Activated CD4-positive, alpha-beta T cell treated with anti-CD3 and anti-CD28 coated beads for 24 hours (primary cell): ENCODE data around the gene DDI2.

ENCODE experiments used
- DNase-seq, 2 donors: peaks; one replicate each; pipeline ENCODE4 v3.0.0-alpha.2; 2020; ENCODE audit warnings: low read depth in 2 of 2

The DDI2 gene

DNA sequence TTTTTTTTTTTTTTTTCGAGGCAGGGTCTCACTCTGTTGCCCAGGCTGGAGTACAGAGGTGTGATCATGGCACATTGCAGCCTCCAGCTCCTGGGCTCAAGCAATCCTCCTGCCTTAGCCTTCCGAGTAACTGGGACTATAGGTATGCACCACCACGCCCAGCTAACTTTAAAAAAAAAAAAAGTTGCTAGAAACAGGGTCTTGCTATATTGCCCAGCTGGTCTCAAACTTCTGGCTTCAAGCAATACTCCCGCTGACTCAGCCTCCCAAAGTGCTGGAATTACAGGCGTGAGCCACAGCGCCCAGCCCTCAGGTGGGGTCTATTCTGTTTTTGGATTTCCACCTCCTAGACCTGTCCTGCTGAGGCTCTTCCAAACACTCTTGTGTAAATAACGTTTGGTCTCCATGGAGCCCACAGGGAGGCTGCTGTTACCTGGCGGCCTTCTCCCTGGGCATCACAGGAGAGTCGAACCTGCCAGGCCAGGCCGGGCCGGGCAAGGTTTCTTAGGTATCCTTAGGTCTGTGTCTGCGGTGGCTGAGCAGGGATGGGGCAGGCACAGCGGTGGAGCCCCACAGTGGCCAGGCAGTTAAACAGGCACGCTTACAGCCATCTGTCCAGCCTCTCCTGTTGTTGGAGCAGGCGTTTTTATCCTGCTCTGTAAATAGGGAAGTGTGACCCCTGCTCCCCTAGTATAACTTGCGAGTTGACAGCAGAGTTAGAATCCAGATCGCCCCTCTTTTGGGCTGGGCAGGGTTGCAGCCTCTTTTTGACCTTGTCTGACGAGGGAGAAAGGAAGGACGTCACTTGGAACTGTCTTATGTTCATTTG is 85.7 kb downstream of the DDI2 start:
- no peak for DNase-seq

DNA sequence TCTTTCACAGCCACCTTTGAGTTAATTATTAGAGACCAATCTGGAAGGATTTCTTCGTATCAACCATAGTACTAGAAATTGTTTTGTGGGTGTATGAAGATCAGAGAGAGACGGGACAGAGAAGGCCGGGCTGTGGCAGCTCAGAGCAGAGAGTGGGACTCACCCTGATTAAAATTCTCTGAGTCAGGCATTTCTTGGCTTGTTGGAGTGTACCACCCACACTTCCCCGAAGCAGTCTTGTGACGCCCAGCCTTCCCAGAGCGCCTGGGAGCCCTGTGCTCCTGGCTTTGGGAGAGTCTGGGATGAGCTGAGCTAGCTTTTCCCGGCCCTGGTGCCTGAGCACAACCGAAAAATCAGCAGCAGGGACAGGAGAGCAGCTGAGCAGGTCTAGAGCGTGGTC is 86.3 kb downstream of the DDI2 start:
- no peak for DNase-seq

DNA sequence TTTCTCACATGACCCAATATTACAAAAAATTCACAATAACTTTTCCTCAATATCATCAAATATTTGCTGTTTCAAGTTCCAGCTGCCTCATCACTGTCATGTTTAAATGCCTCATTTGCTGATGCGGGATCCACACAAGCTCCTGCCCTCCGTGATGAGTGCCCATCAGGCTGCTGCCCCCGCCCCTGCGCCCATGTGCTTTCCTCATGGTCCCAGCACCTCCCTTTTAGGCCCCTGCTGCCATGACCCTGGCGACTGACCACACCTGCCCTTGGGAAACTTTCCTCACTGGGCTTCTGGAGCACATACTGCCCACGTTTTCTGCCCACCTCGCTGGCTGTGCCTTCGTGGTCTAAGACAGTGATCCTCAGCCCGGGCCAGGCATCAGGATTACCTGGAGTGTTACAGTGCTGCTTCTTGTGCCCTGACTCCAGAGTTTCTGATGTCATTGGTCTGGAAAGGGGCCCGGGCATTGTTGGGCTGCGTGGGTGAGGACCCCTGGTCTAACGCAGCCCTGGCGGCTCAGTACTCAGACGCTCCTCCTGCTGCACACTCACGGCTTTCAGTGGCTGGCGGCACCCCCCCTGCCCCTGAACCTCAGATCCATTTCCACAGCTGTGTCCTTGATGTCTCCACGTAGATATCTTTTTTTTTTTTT is 87.4 kb downstream of the DDI2 start:
- DNase-seq = no peak

DNA sequence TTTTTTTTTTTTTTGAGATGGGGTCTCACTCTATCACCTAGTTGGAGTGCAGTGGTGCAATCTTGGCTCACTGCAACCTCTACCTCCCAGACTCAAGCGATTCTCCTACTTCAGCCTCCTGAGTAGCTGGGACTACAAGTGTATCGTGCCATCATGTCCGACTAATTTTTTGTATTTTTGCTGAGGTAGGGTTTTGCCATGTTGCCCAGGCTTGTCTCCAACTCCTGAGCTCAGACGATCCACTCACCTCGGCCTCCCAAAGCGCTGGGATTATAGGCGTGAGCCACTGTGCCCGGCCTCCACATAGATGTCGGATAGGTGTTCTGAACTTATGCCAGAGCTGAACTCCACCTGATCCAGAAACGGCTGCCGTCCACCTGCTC is 87.9 kb downstream of the DDI2 start:
- no peak for DNase-seq

DNA sequence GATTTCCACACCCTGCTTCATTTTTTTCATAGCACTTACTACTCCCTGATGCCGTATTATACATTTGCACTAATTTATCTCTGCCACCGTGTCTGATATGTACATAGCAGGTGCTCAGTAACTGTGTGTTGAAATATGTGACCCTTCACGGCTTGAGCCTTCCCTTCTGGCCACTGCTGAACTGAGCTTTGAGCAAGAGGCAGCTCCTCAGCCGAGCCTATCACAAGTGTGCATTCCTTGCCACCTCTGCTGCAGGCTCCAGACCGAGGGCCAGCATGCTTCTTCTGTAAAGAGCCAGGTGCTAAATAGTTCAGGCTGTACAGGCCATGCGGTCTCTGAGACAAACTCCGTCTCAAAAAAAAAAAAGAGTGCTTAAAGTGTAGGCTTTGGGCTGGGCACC is 89.5 kb downstream of the DDI2 start:
- no peak for DNase-seq

DNA sequence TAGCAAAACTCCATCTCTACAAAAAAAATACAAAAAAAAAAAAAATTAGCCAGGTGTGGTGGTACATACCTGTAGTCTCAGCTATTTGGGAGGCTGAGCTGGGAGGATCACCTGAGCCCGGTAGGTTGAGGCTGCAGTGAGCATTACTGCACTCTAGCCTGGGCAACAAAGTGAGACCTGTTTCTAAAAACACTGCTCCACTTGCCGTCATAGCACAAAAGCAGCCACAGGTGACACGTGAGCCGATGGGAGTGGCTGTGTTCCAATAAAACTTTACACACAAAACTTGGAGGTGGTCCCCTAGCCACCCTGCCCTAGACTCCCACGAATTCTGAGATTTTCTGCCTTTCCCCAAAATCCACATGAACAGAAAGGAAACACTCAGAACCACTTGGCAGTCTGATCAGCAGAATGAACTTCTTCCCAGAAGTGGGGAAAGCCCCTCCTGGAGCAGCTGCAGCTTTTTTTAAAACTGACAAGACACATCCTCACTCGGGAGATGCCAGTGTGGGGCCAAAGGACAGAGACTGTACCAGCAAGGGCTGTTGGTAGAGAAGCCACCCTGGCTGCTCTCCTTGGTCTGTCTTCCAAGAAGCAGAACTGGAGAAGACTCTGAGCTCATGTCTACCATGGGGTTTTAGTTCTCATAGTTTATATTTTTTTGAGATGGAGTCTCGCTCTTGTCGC is 90.1 kb downstream of the DDI2 start:
- no peak for DNase-seq

DNA sequence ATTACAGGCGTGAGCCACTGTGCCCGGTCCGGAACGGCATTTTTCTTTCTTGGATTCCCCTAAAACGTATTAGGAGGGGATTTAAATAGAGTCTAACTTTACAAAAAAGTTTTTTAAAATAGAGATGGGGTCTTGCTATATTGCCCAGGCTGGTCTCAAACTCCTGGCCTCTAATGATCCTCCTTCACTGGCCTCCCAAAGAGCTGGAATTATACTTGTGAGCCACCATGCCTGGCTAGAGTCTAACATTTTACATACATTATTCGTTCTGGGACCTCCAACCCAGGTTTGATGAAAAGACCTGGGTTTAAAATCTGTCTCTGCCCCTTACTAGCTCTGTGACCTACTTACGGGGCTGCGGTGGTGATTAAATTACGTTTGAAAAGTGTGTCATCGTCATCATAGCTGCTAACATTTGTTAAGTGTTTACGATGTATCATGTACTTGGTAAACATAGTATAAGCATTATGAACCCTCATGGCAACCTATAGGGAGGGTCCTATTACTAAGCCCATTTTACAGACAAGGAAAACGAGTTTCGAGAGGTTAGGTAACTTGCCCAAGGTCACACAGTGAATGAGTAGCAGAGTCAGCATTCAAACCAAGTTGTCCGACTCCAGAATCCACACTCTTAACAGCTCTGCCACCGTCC is 91.4 kb downstream of the DDI2 start:
- DNase-seq = no peak

DNA sequence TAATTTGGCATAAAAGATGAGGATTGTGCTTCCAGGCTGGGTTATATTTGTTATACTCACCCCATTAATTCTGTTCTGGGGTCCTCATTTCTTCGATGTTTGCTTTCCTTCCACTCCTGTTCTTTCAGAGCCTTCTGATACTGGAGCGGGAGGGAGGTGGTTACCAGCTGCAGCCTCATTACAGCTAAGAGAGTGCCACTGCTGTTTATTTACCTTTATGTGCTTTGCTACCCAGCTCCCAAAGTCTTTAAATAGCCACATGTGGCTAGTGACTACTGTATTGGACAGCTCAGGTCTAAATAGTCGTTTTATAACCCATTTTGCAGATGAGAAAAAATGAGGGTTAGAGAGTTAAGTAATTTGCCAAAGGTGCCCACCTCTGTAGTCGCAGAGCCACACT is 92.0 kb downstream of the DDI2 start:
- no peak for DNase-seq

DNA sequence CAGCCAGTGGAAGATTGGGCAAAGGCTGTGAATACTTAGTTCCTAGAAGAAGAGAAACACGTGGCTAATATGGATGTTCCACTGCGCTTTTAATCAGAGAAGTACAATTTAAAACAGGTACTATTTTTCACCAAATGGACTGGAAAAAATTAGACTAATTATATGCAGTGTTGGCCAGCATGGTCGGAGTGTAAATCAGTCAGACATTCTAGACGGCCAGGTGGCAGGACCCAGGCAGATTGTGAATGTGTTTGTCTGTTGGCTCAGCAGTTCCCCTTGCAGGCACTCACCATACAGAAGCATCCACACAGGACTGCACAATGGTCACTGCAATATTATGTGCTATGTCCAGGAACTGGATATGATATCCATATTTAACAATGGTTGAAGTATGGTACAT is 94.9 kb downstream of the DDI2 start:
- no peak for DNase-seq

DNA sequence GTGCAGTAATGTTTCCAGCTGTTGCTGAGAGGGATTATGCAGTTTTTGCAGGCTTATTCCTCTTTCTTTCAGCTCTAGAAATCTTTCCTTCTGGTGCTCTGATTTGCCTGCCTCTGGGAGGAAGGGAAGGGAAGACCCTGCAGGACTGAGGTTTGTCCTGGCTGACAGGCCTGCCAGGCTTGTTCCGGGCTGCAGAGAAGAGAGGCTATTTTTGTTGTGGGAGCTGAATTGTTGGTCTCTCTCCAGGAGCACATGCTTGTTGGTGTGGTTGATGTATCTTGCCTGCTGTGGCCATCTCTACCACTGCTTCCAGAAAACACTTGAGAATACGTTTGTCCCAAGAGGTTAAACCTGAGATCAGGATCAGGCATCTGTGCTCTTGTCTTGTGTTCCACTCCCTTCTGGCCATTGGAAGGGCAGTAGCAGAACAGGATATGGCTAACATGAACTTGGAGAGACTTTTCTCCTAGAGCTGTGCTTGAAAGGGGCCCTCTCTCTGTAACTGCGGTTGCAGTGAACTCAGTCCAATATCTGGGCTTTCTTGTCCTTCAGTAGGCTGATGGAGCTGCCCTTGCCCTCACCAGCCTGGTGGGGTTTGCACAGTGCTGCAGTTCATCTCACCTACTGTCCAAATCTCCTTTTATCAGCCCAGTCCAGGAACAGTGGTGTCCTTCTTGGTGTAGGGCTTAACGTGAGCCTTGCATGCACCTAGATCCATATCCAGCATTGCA is 97.3 kb downstream of the DDI2 start:
- DNase-seq = no peak

DNA sequence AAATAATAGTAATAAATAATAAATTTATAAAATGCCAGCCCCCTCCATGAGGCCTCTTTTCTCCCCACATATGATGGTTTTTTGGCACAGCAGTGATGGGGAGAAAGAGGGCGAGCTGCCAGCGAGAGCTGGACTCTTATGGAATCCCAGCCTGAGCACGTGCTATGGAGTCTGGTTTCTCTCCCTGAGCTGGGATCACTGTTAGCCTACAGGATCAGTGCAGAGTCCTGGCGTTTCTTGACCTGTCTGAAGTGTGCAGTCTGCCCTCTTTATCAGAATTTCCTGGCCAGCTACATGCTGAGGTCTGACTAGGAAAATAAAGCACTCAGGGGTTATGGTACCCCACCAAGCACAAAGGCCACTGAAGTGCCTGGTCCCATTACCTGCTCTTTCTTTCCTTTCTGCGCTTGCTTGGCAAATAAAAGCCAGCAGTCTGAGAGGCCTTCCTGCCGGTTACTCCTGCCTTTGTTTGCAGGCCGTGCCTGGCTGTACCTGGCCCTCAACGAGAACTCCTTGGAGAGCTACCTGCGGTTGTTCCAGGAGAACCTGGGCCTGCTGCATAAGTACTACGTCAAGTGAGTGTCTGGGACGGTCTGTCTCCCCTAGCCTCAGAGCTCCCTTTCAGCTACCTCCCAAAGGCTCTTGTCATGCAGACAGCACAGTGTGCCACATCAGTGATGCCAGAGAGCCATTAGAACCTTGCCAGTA is 100.3 kb downstream of the DDI2 start:
- no peak for DNase-seq

DNA sequence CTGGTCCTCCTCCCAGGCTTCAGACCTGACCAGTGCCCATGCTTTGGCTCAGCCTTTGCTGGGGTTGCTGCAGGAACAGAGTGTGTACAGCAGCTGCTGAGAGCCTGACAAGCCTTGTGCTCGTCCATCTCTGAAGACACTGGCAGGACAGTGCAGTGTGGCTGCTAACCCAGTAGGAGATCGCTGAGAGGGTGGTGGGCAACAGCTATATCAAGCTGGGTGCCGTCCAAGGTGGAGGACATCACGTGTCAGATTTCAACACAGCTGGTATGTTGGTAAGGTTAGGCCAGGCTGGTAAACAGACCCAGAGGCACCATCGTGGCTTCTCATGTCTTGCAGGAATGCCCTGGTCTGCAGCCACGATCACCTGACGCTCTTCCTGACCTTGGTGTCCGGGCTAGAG is 100.9 kb downstream of the DDI2 start:
- DNase-seq = no peak
